GM12874 (cell line): ENCODE data around the gene FBXW2.

Source experiments
- CTCF ChIP-seq: IDR thresholded peaks from 2 replicates; pipeline ENCODE4 v1.5.1; 2011; ENCODE audit warnings: low read depth, mild to moderate bottlenecking, control low read depth, low read length, moderate library complexity; ENCODE audit not compliant: insufficient read depth

Gene FBXW2

GRCh38 chr9:120830151-120830550 is 36.9 kb upstream of the FBXW2 start:
- no peak for TF ChIP-seq CTCF

GRCh38 chr9:120829650-120830049 is 36.4 kb upstream of the FBXW2 start:
- TF ChIP-seq CTCF, result no peak

GRCh38 chr9:120820095-120820494 is 26.9 kb upstream of the FBXW2 start:
- TF ChIP-seq CTCF, result no peak

GRCh38 chr9:120818595-120818994 is 25.4 kb upstream of the FBXW2 start:
- TF ChIP-seq CTCF, result no peak

- TF ChIP-seq CTCF, result no peak
Observed at GRCh38 chr9:120815075-120815474, 21.9 kb upstream of the FBXW2 start.

- TF ChIP-seq CTCF, result no peak
Observed at GRCh38 chr9:120808931-120809330, 15.7 kb upstream of the FBXW2 start.

- no peak for TF ChIP-seq CTCF
Observed at GRCh38 chr9:120807607-120808379, 14.6 kb upstream of the FBXW2 start.
